Mesenteric fat pad (tissue), 1 donor: Measurements from ENCODE around the gene MFN1. TPM values are rescaled to one million over a fixed set of nuclear protein-coding genes. Genes with fewer than 3 reads are reported as not detected.
"Not testable (repeated sequence)": the region's sequence is repeated elsewhere in the genome, so short reads cannot be mapped to it uniquely, and the experiment has no call there.

Experiments used
- DNase-seq: peaks from one replicate; pipeline ENCODE4 v3.0.0-alpha.2; 2020; ENCODE audit warnings: low spot score
- long read RNA-seq: library from polyadenylated mRNA; unstranded; transcript quantifications from one replicate; pipeline ENCODE4 v2.0.0, GENCODE V29; 2020
- total RNA-seq: library from RNA; stranded (reverse); fragmentation: NEBNext Ultra II Directional; extraction: Animal tissue kit (Norgen Biotek cat#: 25700); gene quantifications from one replicate; pipeline ENCODE4 v1.2.1, GENCODE V29; 2021
- donor health status: DM: yes; HTN: yes; CAD: no.

Gene MFN1
- 48.0 TPM for total RNA-seq
- long read RNA-seq, full-length matches to known transcripts: 3 of 20 reads
- long read RNA-seq, partial matches to known transcripts: 15 of 20 reads
- long read RNA-seq, other reads (novel, unspliced or antisense): 2 of 20 reads

- peak; percentile 96 for DNase-seq
Observed at GRCh38 chr3:179347345-179348194, at the start of gene MFN1. MFN1 (plus strand) TSS chr3:179347709; CDS start chr3:179348852, 1,143 bp downstream.

DNA sequence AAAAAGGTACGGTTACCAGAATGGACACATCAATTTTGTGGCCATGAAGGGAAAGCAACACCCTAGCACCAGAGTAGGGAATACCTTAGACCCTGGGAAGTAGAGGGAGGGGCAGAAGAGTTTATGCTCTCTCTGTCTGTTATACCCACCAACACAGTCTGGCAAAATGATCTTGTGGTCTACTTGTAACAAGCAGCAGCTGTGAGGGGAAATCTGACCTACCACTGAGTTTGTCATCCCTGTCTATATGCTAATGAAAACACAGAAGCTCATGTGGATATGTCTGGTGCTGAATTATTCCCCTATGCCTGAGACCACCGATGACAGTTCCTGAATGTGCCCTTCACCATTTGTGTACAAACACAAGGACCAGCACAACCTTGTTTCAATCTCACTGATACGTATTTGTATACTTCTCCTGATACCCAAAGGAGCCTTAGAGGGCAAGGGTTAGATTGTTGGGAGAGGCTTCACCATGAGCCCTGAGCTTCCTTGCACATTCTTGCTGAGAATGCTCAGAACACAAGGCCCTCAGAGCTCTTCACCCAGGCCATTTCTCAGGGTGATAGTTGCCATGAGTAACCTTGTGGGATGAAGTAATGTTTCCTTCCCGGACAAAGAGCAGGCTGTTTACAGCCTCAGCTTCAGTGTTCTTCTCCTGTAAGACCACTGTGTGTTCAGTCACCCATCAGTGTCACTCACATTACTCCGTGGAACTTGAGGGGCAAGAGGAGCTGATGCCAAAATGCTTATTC is 49.4 kb upstream of the MFN1 start:
- no peak for DNase-seq

DNA sequence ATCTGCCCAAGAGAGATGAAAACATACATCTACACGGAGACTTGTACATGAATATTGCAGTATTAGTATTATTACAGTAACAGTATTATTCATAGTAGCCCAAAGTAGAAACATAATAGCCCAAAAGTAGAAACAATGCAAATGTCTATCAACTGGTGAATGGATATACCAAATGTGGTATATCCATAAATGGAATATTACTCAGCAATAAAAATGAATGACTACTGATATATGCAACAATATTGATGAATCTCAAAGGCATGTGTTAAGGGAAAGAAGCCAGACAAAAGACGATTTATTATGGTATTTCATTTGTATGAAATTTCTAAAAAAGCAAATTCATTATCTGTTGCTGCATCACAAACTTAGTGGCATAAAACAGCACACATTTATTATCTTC is 48.2 kb upstream of the MFN1 start:
- DNase-seq: no peak

DNA sequence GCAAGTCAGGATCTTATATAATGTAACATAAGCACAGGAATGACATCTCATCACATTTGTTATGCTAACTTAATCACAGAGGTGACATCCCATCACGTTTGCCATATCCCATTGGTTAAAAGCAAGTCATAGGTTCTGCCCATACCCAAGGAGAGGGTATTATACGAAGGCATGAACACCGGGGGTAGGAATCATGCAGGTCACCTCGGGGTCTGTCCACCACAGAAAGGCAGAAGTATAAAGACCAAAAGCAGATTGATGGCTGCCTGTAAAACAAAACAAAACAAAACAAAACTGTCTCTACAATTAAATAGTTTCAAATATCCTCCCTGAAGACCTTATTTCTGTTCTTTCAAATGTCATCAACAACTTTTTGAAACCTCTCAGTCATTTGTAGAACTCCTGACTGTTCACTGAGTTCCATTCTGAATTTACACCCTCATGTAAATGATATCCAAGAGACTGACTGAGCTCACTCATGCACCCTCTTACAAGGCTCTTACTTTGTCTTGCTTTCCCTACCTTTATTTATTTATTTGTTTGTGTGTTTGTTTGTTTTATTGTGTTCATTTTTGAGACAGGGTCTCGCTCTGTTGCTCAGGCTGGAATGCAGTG is 47.4 kb upstream of the MFN1 start:
- DNase-seq: no peak

- DNase-seq: no peak
Observed at GRCh38 chr3:179301645-179302044, 45.9 kb upstream of the MFN1 start.

GRCh38 chr3:179302111-179302510 is 45.4 kb upstream of the MFN1 start:
- no peak for DNase-seq

DNA sequence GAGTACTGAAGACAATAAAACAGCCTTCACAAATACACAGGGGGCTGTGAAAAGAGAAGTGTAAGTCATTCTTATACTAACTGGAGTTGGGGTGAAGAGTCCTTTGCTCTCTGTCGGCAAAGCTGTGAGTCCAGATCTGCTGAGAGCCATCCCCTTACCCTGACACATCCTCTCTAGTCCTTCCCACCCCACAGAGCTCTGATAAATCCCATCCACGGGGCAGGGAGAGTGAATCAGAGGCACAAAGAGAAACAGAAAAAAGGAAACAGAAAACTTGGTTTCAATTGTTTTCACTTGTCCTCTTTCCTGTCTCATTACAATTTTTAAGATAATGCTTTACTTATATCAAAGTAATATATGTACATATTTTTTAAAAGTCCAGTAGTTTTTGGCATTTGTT is 42.9 kb upstream of the MFN1 start:
- DNase-seq: no peak

DNA sequence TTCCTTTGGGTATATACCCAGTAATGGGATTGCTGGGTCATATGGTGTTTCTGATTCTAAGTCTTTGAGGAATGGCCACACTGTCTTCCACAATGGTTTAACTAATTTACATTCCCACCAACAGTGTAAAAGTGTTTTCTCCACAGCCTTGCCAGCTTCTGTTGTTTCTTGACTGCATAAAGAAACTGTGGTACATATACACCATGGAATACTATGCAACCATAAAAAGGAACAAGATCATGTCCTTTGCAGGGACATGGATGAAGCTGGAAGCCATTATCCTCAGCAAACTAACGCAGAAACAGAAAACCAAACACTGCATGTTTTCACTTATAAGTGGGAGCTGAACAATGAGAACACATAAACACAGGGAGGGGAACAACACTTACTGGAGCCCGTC is 40.1 kb upstream of the MFN1 start:
- DNase-seq: not testable (repeated sequence)

DNA sequence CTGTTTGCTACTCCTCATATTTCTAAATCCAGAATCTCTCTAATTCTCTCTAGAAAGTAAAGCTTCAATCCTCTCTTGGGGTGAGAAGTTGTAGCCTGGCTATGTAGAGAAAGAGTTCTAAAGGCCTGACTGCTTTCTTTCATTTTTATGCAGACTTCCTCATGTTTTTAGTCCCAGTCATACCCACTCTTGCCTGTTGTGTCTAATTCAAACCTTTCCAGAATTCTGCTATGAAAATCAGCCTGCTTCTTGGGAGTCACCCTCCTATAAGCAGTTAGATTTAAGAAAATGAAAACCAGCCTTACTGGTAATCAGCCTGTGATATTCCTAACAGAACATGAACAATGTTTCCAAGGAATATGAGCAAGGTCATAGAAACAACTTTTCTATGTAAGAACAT is 39.5 kb upstream of the MFN1 start:
- no peak for DNase-seq

GRCh38 chr3:179309225-179310078 is 38.1 kb upstream of the MFN1 start:
- no peak for DNase-seq

DNA sequence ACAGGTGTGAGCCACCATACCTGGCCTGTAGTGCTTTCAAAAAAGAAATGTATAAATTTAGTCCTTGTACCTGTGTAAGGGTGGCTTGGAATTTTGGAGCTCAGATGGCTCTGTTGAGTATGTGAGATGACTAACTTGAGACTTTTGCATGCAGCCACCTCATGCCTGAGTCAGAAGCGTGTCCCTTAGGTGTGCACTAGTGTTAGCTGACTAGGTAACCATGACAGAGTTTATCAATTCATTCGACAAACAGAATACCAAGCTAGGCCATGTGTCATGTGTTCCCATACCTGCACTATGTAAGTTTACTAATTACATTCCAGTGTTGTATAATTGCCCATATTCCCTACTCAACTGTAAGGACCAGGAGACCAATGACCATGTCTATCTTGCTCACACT is 28.6 kb upstream of the MFN1 start:
- no peak for DNase-seq

DNA sequence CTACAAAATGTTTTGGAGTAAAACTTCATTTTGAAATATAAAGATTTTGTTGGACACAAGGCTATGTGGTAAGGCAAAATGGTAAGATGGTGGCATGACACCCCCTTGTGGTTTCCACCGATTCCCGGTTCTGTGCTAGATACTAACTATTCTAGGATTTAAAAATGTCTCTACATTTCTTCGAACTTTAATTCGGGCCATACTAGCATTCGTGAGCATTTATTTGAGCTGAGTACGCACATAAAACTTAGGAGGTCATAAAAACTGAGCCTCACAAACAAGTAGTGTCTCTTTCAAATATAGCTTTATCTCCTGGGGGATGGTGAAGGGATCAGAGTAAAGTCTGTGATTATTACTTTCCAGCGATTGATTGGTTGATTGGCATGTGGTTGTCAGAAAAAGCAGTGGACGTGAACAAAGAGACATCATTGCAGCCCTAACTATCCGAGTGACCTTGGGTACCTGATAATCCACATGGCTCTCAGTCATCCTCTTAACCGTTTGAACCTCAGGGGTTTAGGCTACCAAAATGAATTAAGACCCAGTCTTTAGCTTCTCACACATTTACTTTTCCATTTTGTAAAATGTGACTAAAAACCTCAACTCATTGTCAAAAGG is 25.7 kb upstream of the MFN1 start:
- DNase-seq: no peak

DNA sequence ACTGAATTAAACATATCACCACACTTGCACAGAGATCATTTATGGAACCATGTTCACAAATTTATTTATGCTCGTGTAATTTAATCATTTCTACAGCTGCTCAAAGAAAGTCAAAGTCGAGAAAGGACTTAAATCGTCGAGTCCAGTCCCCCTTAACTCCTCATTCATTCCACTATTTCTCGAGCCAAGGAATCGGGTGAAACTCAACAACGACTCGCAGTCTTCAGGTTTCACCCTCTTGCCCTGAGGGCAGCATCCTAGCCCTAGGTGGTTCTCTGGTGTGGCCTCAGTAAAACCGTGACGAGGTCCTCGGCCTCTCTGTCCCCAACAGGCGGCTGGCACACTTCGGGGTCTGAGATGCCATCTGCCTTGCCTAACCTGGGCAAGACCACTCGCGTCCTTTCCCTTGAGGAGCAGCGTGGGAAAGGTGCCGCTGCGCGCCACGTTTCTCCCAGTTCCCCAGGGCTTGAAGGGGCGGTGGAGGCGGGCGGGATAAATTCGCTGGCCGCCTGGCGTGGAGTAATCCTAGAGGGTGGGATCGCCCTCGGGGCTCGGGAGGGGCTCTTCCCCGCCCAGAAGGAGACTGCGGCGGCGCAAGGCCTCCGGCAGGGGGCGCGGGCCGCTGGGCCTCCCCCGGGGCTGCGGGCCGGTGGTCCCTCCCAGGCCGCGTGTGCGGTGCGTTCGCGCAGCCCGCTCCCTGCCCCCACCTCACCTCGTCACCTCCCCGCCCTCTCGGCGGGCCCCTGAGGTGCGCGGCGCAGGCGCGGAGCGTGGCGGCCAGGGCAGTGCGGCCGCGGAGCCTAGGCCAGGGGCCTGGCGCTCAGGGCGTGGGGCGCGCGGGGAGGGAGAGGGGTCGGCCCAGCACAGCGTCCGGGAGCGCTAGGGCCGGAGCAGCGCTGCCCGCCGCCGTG is 25.0 kb upstream of the MFN1 start, which contains the start of gene ZNF639:
Gene ZNF639, plus strand, starts transcription at position 746 of the 911 bp plus-strand sequence. CDS start 5,263 bp downstream, outside the sequence.
- DNase-seq: peak; percentile 93

DNA sequence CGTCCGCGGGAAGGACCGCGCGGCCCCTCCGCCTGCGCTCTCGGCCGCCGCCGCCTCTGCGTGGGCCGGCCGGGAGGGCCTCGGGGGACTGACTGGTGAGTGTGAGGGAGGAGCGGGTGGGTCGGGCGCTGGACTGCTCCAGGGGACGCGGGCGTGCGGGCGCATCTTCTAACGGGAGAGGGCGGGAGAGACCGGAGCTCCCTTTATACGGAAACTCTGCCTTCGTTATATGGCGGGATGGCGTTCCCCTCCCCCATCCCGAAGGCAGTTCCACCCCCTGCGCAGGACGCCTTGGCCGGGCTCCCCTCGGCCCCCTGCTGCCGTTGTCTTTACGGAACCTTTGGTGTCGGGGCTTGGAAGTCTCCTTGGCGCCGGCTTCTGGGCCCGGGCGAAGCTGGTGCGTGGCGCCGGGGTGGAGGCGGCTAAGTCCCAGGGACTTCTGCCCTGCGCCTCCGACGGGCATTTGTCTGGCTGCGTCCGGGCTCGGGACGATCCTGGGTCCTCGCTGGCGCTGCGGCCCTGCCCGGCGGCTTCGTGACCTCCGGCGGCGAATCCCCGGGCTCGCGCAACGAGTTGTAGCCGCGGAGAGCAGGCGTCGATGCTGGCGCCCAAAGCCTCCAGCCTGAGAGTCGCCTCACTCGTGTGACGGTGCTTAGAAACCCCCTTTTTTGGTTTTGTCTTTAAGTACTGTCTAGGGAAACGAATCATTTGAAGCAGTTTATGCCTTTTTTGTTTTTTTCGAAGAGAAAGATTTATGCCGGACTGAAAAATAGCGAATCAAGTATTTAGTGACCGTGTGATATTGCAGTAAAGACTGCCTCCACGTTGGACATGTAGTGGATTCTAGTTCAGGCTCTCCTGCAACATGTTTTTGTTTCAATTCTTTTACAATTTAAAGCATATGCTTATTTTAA is 24.1 kb upstream of the MFN1 start:
- no peak for DNase-seq

GRCh38 chr3:179324270-179324754 is 23.2 kb upstream of the MFN1 start:
- no peak for DNase-seq

GRCh38 chr3:179330438-179330837 is 17.1 kb upstream of the MFN1 start:
- no peak for DNase-seq

DNA sequence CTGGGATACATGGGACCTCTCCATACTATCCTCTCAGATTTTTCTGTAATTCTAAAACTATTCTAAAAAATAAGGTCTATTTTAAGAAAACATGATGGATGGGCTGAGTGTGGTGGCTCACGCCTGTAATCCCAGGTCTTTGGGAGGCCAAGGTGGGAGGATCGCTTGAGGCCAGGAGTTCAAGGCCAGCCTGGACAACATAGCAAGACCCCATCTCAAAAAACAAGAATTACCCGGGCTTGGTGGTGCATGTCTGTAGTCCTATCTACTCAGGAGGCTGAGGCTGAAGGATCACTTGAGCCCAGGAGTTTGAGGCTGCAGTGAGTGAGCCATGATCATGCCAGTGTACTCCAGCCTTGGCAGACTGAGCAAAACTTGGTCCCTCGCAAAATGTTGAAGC is 15.3 kb upstream of the MFN1 start:
- no peak for DNase-seq

DNA sequence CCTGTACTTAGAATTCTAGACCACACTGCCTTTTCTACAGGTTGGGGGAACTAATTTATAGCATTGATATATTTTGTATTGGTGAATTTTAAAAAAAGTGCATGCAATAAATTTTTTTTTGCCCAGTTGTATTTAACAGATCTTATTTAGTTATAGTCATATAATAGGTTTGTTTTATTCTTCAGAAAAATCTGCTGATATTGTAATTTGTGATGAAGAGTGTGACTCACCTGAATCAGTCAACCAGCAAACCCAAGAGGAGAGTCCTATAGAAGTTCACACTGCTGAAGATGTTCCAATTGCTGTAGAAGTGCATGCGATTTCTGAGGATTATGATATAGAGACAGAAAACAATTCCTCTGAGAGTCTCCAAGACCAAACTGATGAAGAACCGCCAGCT is 14.4 kb upstream of the MFN1 start:
- DNase-seq: no peak
